GM12872 (cell line): Measurements from ENCODE around the gene FBXW7.

Experiments used
- TF ChIP-seq, protein P1 (sequence below): IDR thresholded peaks from 3 replicates; pipeline ENCODE4 v1.5.1; 2011; ENCODE audit warnings: low read depth, mild to moderate bottlenecking, low read length, moderate library complexity; ENCODE audit not compliant: insufficient read depth

FBXW7 gene

DNA sequence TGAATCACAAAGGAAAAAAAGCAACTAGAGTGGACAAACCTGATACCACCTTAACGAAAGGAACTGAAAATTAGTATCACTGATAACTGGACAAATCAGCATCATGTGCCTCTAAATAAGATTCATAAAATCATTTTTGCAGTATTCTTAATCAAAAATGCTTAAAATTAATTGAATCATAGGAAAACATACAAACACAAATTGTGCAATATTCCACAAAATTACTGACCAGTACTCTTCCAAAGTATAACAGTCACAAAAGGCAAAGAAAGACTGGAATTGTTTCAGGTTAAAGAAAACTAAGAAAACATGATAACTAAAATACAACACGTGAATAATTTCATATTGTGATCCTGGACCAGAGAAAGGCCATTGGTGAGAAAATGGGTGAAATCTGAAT lies 27.1 kb downstream of the FBXW7 start:
- TF ChIP-seq, protein P1, sequence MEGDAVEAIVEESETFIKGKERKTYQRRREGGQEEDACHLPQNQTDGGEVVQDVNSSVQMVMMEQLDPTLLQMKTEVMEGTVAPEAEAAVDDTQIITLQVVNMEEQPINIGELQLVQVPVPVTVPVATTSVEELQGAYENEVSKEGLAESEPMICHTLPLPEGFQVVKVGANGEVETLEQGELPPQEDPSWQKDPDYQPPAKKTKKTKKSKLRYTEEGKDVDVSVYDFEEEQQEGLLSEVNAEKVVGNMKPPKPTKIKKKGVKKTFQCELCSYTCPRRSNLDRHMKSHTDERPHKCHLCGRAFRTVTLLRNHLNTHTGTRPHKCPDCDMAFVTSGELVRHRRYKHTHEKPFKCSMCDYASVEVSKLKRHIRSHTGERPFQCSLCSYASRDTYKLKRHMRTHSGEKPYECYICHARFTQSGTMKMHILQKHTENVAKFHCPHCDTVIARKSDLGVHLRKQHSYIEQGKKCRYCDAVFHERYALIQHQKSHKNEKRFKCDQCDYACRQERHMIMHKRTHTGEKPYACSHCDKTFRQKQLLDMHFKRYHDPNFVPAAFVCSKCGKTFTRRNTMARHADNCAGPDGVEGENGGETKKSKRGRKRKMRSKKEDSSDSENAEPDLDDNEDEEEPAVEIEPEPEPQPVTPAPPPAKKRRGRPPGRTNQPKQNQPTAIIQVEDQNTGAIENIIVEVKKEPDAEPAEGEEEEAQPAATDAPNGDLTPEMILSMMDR: no peak

DNA sequence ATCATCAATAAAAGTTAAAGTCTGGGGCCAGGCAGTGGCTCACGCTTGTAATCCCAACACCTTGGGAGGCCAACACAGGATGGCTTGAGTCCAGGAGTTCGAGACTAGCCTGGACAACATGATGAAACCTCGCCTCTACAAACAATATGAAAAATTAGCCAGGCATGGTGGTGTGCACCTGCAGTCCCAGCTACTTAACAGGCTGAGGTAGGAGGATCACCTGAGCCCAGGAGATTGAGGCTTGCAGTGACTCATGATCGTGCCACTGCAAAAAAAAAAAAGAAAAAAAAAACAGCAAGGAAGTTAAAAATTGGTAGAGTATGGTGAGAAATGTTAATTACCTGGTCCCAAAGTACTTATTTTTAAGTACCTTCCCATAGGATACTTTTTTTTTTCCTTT lies 27.5 kb downstream of the FBXW7 start:
- TF ChIP-seq, protein P1: no peak

DNA sequence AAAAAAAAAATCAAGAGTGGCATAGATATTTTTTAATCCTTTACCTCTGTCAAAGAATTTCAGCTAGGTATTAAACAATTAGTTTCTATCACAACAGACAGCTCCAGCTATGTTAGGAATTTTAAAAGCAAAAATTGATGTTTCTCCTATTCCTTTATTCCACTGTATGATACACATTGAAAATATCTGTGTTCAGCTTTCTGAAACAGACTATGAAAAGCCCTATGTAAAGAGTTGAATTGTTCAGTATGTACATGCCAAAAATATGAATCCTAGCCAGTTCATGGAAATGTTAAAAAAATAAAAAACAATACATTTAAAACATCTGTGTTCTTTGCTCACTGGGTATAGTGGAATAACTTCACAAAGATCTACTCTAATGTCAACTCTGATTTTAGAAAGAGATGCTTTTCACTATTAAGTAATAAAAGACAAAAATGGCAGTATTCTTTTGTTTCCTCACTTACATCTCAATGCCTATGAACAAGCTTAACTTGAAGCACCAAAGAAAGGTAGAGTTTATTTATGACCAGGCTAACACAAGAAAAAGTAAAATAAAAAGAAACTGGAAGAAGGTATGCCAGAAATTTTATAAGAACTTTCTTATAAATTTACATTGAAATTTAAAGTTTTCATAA lies 32.1 kb downstream of the FBXW7 start:
- TF ChIP-seq, protein P1: no peak

DNA sequence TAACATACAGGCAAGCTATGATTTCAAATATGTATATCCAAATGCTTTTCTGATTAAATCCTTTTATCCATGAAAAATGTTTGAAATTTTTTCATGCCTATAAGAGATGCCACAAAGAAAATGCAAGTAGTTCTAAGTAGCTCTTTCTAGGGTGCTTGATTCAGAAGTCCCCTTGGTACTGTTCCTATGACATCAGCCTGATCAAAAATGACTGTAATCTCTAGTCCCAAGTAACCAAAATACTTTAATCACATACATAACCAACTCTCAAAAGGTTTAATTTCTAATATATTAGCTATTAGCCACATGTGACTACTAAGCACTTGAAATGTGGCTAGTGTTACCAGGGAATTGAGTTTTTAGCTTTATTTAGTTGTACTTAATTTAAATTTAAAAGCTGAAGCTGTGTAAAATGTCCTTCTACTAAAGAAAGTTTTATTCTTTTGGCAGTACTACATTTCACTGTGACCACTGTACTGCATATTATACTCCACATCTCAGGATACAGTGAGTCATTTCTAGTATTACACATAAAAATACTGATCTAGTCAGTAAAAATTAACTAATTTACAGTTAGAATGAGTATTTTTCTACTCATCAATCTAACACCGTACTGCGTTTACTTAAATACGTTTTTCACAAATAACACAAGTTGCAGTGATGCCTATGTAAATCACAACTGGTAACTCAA lies 33.9 kb downstream of the FBXW7 start:
- TF ChIP-seq, protein P1: no peak

DNA sequence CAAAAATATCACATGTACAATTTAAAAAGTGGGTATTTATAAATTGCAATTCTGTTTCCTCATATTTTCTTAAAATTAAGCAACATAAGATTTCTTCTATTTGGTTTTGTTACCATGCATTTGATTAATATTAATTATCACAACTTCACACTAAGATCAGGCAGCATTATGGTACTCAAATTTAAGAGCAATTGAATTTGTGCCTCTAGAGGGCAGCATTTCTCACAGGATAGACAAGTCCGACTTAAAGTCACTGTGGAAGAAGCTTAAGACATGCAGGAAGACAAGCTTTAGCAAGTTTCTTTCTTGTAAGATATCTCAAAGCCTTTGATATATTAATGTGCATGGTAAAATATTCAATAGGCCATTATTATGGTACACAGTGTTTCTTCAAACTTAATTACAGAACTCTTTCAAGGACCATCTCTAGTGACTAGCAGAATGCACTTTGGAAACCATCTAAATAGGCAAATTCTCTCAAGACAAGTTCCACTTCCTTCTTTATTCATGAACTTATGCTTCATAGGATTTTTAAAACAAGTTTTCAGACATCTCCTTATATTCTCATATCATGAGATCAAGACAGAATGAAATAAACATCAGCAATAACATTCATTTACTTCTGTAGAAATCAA lies 35.0 kb downstream of the FBXW7 start:
- TF ChIP-seq, protein P1: peak; percentile 67

DNA sequence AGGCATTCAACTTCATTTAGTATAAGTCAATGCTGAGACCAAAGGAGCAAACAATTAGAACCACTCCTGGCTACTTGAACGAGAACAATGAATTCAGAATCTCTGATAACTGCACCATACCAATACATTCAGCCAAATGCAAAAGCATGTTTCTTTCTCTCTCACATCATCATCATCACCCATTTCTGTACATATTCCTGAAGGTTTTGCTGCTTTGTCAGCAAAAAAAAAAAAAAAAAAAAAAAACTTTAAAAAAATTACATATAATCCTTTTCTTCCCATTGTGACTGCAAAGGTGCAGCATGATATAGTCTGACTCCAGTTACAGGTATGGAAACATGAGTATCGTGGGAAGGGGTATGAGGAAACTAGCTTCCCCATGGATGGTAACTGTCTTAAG lies 35.6 kb downstream of the FBXW7 start:
- TF ChIP-seq, protein P1: no peak

DNA sequence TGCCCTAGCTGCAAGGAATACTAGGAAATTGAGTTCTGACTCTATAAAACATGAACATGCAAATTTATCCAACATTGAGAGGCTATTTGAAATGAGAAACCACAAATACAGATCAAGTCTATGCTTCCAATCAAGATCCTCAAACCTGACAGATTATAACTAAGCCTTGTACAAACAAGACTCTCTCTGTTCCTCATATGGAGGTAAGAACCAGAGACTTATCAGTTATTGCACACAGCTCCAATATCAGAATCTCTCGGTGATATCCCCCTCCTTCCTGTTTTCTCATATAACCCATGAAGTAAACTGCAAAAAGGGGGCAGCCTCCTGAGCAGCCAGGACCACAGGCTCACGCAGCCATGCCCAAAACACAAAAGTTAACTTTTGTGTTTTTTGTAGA lies 36.5 kb downstream of the FBXW7 start:
- TF ChIP-seq, protein P1: no peak
